Measurements from ENCODE around the gene KLF8.

DNA sequence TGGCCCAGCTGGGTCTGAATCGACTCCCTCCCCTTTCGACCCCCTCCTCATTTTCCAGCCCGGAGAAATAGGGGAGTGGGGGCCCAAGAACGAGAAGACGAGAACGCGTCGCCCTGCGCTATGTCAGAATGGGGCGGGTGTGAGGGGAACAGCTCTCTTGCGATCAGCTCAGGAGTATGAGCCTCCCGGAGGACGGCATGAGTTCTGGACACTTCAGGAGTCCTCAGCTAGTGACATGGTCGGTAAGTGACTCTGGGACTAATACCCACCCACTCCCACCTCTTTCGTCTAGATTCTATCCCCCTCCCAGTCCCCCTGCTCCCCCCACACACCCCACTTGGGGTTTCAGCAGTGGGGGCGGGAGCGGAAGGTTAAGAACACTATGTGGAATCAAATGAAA lies 944 bp downstream of the KLF8 start:
- no peak for TF ChIP-seq RFX5 (IDR thresholded peaks at IDR 0.05; ENCODE audit: low read length)
- TF ChIP-seq, protein P1, sequence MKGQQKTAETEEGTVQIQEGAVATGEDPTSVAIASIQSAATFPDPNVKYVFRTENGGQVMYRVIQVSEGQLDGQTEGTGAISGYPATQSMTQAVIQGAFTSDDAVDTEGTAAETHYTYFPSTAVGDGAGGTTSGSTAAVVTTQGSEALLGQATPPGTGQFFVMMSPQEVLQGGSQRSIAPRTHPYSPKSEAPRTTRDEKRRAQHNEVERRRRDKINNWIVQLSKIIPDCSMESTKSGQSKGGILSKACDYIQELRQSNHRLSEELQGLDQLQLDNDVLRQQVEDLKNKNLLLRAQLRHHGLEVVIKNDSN (IDR thresholded peaks at IDR 0.05; ENCODE audit: borderline replicate concordance, low read depth): no peak
- TF ChIP-seq, protein P2, sequence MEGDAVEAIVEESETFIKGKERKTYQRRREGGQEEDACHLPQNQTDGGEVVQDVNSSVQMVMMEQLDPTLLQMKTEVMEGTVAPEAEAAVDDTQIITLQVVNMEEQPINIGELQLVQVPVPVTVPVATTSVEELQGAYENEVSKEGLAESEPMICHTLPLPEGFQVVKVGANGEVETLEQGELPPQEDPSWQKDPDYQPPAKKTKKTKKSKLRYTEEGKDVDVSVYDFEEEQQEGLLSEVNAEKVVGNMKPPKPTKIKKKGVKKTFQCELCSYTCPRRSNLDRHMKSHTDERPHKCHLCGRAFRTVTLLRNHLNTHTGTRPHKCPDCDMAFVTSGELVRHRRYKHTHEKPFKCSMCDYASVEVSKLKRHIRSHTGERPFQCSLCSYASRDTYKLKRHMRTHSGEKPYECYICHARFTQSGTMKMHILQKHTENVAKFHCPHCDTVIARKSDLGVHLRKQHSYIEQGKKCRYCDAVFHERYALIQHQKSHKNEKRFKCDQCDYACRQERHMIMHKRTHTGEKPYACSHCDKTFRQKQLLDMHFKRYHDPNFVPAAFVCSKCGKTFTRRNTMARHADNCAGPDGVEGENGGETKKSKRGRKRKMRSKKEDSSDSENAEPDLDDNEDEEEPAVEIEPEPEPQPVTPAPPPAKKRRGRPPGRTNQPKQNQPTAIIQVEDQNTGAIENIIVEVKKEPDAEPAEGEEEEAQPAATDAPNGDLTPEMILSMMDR (IDR thresholded peaks at IDR 0.05): no peak

Data from SK-N-SH (cell line).